Pancreas (tissue), 10 donors: ENCODE data around the gene CNDP1. TPM values are rescaled to one million over a fixed set of nuclear protein-coding genes. Genes with fewer than 3 reads are reported as not detected.

Experiments used
- ATAC-seq, 4 donors: fragments of 200-7000 bp; cut with Tn5 transposase; one replicate each; pipeline versions ENCODE4 v1.8.0 to v1.9.1; 2020; ENCODE audit warnings: mild to moderate bottlenecking in 4 of 4, moderate library complexity in 4 of 4
- DNase-seq, 6 donors: peaks; one replicate each; pipeline ENCODE4 v3.0.0-alpha.2; 2020
- FAIRE-seq: peaks from 2 replicates; lab custom pipeline; 2012; peaks lifted over from hg19 to GRCh38; lab: Jason Lieb, UNC
- H3K27ac ChIP-seq, 4 donors: fragments of 200-600 bp; sonication (generic); 1 replicate in 3 of 4; 2 replicates in 1 of 4; pipeline versions ENCODE4 v1.5.0 to v1.8.0; 2020
- H3K27me3 ChIP-seq, 4 donors: fragments of 200-600 bp; one replicate each; pipeline ENCODE4 v1.8.0; 2021
- H3K36me3 ChIP-seq, 3 donors: fragments of 200-600 bp; sonication (generic) in 1 of 3; one replicate each; pipeline versions ENCODE4 v1.5.0 to v1.8.0; 2020 to 2021
- H3K4me1 ChIP-seq, 3 donors: fragments of 200-600 bp; one replicate each; pipeline ENCODE4 v1.8.0; 2021
- H3K4me3 ChIP-seq, 4 donors: fragments of 200-600 bp; sonication (generic) in 2 of 4; one replicate each; pipeline versions ENCODE4 v1.5.0 to v1.8.0; 2020 to 2021
- H3K9me3 ChIP-seq, 4 donors: fragments of 200-600 bp; one replicate each; pipeline ENCODE4 v1.8.0; 2021
- WGBS, 2 donors: extraction: QIAGEN DNeasy Blood & Tissue Kit; methylation state at CpG; one replicate each; pipeline ENCODE4 v1.1.7; 2013; 5-methylcytosine and 5-hydroxymethylcytosine counted together
- intact Hi-C, 3 donors: fragments of 100-400 bp; cut with DNase I; formaldehyde crosslinking; loops; one replicate each; pipeline versions ENCODE4 v1.11.1 to v1.14.2; 2022
- polyA plus RNA-seq, 2 donors: library from polyadenylated mRNA; stranded (reverse); fragments of 200-250 nt; gene quantifications; one replicate each; pipeline ENCODE4 v1.2.3, GENCODE V29; 2013
- total RNA-seq, 6 donors: library from RNA; stranded (reverse); fragmentation: NEBNext Ultra II Directional in 4 of 6; extraction: Animal tissue kit (Norgen Biotek cat#: 25700) in 4 of 6; gene quantifications; one replicate each; pipeline versions ENCODE4 v1.2.1 to v1.2.4, GENCODE V29; 2021 to 2023
- TF ChIP-seq, protein P1 (sequence below), 4 donors: fragments of 200-600 bp; sonication (generic) in 3 of 4; IDR thresholded peaks; one replicate each; pipeline versions ENCODE4 v1.5.0 to v1.8.0; 2021; ENCODE audit warnings: antibody characterized with exemption in 4 of 4
- donor health status: healthy with polysubstance abuse.
- donor health status: DM: no; HTN: no; CAD: no; lungs with moderate emphysema.
- donor health status: DM: no; HTN: no; CAD: no.
- donor health status: control.
- donor health status: control.
- donor health status: Bipolar disorder and iron deficiency.
- donor health status: DM: yes; HTN: yes; CAD: no.
- donor health status: DM: no; HTN: no; CAD: no.
- donor health status: DM: no; HTN: no; CAD: no.
- donor health status: DM: yes; HTN: yes; CAD: no.

Gene CNDP1
- total and polyA plus RNA-seq, 8 donors, result 0.09 to 0.84 (median 0.21) TPM; not detected in 2

DNA sequence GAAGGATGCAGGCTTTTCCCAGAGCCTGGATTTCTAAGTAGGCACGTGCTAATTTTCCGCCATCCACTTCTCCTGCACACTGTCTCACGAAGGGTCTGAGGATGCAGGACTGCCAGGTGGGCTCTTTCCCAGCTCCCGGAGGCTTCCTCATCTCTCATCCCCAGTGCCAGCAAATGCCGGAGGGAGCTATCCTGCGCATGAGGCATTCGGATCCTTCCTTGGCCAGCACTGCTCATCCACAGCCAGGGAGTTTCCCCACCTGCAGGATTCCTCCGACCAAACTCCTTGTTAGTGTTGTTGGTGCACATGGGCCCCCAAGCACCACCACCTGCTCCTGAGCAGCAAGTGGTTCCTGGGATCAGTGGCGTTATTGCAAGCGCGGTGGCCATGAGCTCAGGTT, 5.0 kb downstream of the CNDP1 start:
- Histone ChIP-seq H3K27me3 (no peaks in the 10 kb centered on the region), H3K4me3 (no peak overlapping the region), H3K9me3 (no peaks in the 10 kb centered on the region), H3K27ac (no peak overlapping the region), H3K4me1 (peaks cover 0 to 12% (median 7%) of the 10 kb centered on the region in 3 donors), H3K36me3 (no peaks in the 10 kb centered on the region)
- WGBS, 2 donors, result 26 to 33% methylated on average over 11 of the region's 11 CpGs
- no peak for FAIRE-seq
- intact Hi-C loops, result no loop called here
- DNase-seq, result no peak
- ATAC-seq, result peak in 3 of 4 donors; percentile 22 to 31 (median 25)
- TF ChIP-seq, protein P1, sequence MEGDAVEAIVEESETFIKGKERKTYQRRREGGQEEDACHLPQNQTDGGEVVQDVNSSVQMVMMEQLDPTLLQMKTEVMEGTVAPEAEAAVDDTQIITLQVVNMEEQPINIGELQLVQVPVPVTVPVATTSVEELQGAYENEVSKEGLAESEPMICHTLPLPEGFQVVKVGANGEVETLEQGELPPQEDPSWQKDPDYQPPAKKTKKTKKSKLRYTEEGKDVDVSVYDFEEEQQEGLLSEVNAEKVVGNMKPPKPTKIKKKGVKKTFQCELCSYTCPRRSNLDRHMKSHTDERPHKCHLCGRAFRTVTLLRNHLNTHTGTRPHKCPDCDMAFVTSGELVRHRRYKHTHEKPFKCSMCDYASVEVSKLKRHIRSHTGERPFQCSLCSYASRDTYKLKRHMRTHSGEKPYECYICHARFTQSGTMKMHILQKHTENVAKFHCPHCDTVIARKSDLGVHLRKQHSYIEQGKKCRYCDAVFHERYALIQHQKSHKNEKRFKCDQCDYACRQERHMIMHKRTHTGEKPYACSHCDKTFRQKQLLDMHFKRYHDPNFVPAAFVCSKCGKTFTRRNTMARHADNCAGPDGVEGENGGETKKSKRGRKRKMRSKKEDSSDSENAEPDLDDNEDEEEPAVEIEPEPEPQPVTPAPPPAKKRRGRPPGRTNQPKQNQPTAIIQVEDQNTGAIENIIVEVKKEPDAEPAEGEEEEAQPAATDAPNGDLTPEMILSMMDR (IDR thresholded peaks at IDR 0.05), result no peak

DNA sequence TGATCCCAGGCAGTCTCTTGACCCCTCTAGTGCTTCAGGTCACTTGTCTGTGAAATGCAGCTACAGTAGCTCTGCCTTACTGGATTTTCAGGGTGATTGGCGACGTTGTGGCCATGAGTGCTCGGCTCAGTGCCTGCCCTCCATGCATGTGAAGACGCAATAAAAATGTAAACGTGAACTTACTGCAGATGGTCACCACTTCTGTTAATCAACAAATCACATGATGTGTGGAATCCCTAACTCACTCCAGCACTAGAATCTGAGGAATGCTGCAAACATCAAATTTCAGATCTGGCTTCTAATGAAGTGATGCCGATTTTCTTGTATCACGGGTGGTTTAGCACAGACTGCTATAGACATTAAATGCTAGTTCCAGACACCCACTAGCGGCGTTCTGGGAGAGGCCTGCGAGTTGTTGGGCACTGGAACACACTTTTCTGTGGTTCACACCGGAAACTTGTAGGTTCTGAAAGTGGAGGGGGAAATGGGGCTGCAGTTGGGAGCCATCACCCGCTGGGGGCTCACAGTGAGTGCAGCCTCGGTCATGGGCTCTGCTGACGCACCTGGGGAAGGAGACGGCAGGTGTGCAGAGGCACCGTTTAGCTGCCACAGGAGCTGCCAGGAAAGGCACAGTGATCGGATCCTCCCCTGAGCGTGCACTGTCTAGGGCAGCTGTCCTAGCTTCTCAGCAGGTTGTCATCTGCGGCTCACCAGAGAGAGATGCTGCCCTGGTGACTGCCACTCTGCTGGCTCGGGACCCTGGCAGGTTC, 6.5 kb downstream of the CNDP1 start:
- TF ChIP-seq, protein P1 (IDR thresholded peaks at IDR 0.05), result no peak
- WGBS, 2 donors, result 84 to 87% methylated on average over 20 of the region's 20 CpGs
- ATAC-seq, result no peak
- intact Hi-C loops, result loop anchor here in 1 of 3 donors (10.0 kb wide), 1 partner anchor 346 kb away; no protein-coding TSS in a partner anchor
- Histone ChIP-seq H3K4me1 (peaks cover 0 to 12% (median 7%) of the 10 kb centered on the region in 3 donors), H3K27ac (no peak overlapping the region), H3K9me3 (no peaks in the 10 kb centered on the region), H3K4me3 (no peak overlapping the region), H3K36me3 (no peaks in the 10 kb centered on the region), H3K27me3 (no peaks in the 10 kb centered on the region)
- no peak for FAIRE-seq
- DNase-seq, result no peak

DNA sequence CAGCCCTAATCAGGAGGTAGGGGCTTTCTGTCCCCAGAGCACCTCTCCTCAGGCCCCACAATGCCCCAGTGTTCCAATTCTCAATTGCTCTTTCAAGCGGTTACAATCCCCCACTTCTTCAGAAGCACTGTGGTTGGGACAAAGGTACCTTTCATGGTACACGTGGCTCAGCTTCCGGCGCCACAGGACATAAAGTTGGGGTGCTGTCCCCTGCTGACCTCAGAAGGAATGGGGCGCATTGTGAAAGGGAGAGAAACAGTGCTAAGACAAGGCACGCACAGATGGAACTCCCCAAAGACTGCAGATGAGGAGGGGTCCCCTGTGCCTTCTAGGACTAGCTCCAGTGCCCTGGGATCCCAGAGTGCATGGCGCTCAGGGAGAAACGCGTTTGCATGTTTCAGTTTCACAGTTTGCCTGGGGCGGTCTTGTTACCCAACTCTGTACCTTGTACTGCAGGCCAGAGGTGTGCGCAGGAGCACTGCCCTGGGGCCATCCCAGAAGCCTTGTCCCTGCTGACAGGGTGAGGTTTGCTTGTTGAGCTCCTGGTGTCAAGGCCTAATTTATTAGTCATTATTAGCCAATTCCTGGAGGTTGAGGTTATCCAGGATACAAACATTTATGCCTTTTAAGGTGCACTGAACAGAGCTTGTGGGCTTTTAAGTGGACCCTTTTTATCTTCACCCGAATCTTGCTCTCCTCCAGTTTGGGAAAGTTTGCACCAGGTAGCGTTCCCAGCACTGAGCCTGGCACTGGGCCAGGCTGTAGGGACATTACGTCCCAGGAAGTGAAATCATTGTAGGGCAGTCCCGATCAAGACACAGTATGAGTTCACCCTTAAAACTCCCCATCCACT, 7.6 kb downstream of the CNDP1 start:
- intact Hi-C loops, result loop anchor here in 1 of 3 donors (10.0 kb wide), 1 partner anchor 347 kb away; no protein-coding TSS in a partner anchor
- ATAC-seq (peak; percentile 68 to 77 (median 71)), FAIRE-seq (no peak), DNase-seq (peak in 4 of 6 donors; percentile 44 to 70 (median 54))
- Histone ChIP-seq H3K4me3 (no peak overlapping the region), H3K36me3 (no peaks in the 10 kb centered on the region), H3K27me3 (no peaks in the 10 kb centered on the region), H3K9me3 (no peaks in the 10 kb centered on the region), H3K4me1 (peaks cover 0 to 15% (median 7%) of the 10 kb centered on the region in 3 donors), H3K27ac (peak overlapping the region in 3 of 4 donors; percentile 13 to 50 (median 30))
- TF ChIP-seq, protein P1 (IDR thresholded peaks at IDR 0.05), result no peak
- WGBS, 2 donors, result 65 to 68% methylated on average over 15 of the region's 15 CpGs

DNA sequence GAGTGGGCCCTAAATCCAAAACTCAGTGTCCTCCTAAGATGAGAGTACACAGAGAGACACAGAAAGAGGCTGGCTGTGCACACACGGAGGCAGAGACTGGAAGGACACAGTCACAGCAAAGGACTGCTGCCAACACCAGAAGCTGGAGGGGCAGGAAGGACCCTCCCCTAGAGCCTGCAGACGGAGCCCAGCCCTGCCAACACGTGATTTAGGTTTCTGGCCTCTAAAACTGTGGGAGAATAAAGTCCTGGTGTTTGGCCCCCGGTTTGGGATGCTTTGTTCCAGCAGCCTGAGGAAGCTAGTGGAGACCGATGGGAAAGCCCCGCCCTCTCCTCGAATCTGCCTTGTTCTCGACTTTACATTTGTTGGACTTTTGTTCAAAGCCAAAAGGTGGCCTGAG, 10.6 kb downstream of the CNDP1 start:
- TF ChIP-seq, protein P1 (IDR thresholded peaks at IDR 0.05), result no peak
- FAIRE-seq (no peak), DNase-seq (no peak), ATAC-seq (no peak)
- intact Hi-C loops, result loop anchor here in 1 of 3 donors (10.0 kb wide), 1 partner anchor 350 kb away; no protein-coding TSS in a partner anchor
- 72 to 81% methylated on average over 8 of the region's 8 CpGs for WGBS, 2 donors
- Histone ChIP-seq H3K4me3 (no peak overlapping the region), H3K27ac (no peak overlapping the region), H3K9me3 (no peaks in the 10 kb centered on the region), H3K36me3 (no peaks in the 10 kb centered on the region), H3K27me3 (no peaks in the 10 kb centered on the region), H3K4me1 (peaks cover 0 to 13% (median 0%) of the 10 kb centered on the region in 3 donors)
